Endothelial cell (in vitro differentiated cells): Measurements from ENCODE around the gene LPCAT2. TPM values are rescaled to one million over a fixed set of nuclear protein-coding genes. Genes with fewer than 3 reads are reported as not detected.
A peak's percentile ranks its signal among the peaks of the same experiment; 100 is the strongest.

Experiments
- DNase-seq: peaks from one replicate; pipeline ENCODE4 v3.0.0; 2021; ENCODE audit warnings: low spot score
- H3K27ac Mint-ChIP-seq: one replicate; pipeline ENCODE4 v1.8.0; 2021; ENCODE audit warnings: mixed read lengths, inconsistent platforms; ENCODE audit not compliant: unreplicated experiment
- H3K27me3 Mint-ChIP-seq: one replicate; pipeline ENCODE4 v1.8.0; 2021; ENCODE audit warnings: mild to moderate bottlenecking, moderate library complexity, mixed read lengths, inconsistent platforms; ENCODE audit not compliant: unreplicated experiment
- H3K36me3 Mint-ChIP-seq: one replicate; pipeline ENCODE4 v1.8.0; 2021; ENCODE audit warnings: mild to moderate bottlenecking, low read depth, mixed read lengths, inconsistent platforms; ENCODE audit not compliant: unreplicated experiment
- H3K4me1 Mint-ChIP-seq: one replicate; pipeline ENCODE4 v1.8.0; 2021; ENCODE audit warnings: mild to moderate bottlenecking, mixed read lengths, inconsistent platforms; ENCODE audit not compliant: unreplicated experiment
- H3K4me3 Mint-ChIP-seq: one replicate; pipeline ENCODE4 v1.8.0; 2021; ENCODE audit warnings: mild to moderate bottlenecking, mixed read lengths, inconsistent platforms; ENCODE audit not compliant: unreplicated experiment
- H3K9me3 Mint-ChIP-seq: one replicate; pipeline ENCODE4 v1.8.0; 2021; ENCODE audit warnings: mixed read lengths, inconsistent platforms; ENCODE audit not compliant: unreplicated experiment
- total RNA-seq: library from RNA; stranded (reverse); fragmentation: NEBNext Ultra II Directional; extraction: Animal tissue kit (Norgen Biotek cat#: 25700); gene quantifications from one replicate; pipeline ENCODE4 v1.2.1, GENCODE V29; 2021; ENCODE audit not compliant: unreplicated experiment
- TF ChIP-seq, protein P1 (sequence below): fragments of 200-600 bp; sonication (generic); IDR thresholded peaks from one replicate; pipeline ENCODE4 v1.5.0; 2021; ENCODE audit warnings: antibody characterized with exemption; ENCODE audit not compliant: unreplicated experiment

The LPCAT2 gene
- total RNA-seq, 1 donor from 2014 or later: 25.5 TPM

DNA sequence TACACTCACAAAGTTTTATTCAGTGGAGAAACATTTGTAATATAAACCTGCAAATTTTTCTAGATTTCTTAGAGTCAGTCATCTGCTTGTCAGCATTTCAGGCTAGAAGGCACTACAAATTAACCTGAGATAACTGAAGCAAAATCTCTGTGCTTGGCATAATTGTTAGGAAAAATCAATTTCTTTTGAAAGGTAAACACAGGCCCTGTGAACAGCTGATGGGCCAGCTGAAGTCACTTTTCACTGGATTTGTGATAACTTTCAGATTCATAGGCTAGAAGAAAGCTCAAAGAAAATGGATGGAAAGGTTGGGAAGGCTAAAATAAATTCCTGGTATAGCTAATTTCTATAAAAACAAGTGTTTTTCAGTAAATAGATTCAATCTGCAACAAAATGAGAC, 112.9 kb downstream of the LPCAT2 start:
- H3K4me1 Mint-ChIP-seq: peaks cover 3% of the 10 kb centered on the region
- no peak overlapping the region for H3K4me3 Mint-ChIP-seq
- H3K27ac Mint-ChIP-seq: no peak overlapping the region
- peaks cover 6% of the 10 kb centered on the region for H3K27me3 Mint-ChIP-seq
- DNase-seq: no peak
- TF ChIP-seq, protein P1, sequence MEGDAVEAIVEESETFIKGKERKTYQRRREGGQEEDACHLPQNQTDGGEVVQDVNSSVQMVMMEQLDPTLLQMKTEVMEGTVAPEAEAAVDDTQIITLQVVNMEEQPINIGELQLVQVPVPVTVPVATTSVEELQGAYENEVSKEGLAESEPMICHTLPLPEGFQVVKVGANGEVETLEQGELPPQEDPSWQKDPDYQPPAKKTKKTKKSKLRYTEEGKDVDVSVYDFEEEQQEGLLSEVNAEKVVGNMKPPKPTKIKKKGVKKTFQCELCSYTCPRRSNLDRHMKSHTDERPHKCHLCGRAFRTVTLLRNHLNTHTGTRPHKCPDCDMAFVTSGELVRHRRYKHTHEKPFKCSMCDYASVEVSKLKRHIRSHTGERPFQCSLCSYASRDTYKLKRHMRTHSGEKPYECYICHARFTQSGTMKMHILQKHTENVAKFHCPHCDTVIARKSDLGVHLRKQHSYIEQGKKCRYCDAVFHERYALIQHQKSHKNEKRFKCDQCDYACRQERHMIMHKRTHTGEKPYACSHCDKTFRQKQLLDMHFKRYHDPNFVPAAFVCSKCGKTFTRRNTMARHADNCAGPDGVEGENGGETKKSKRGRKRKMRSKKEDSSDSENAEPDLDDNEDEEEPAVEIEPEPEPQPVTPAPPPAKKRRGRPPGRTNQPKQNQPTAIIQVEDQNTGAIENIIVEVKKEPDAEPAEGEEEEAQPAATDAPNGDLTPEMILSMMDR: no peak
- H3K9me3 Mint-ChIP-seq: no peaks in the 10 kb centered on the region
- no peaks in the 10 kb centered on the region for H3K36me3 Mint-ChIP-seq

DNA sequence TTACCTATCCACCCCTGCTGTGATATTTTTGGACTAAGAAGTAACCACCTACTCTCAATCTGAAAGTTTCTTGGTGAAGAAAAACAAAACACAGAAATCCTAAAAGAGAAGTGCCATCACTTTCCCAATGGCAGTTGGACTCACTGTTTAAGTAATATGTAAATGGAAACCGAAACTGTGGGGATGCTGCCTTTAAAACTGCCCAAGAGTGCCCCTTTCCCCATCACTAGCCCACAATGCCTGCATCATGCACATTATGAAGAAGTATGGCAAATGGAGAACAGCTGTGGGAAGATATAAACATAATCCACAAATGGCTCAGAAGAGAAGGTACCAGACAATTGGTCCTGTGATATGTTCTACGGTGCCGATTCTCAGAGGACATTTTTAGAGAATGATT, 113.4 kb downstream of the LPCAT2 start:
- Mint-ChIP-seq H3K4me3 (no peak overlapping the region), H3K4me1 (peaks cover 3% of the 10 kb centered on the region), H3K27ac (no peak overlapping the region), H3K36me3 (no peaks in the 10 kb centered on the region), H3K27me3 (peaks cover 6% of the 10 kb centered on the region), H3K9me3 (no peaks in the 10 kb centered on the region)
- TF ChIP-seq, protein P1: no peak
- no peak for DNase-seq

DNA sequence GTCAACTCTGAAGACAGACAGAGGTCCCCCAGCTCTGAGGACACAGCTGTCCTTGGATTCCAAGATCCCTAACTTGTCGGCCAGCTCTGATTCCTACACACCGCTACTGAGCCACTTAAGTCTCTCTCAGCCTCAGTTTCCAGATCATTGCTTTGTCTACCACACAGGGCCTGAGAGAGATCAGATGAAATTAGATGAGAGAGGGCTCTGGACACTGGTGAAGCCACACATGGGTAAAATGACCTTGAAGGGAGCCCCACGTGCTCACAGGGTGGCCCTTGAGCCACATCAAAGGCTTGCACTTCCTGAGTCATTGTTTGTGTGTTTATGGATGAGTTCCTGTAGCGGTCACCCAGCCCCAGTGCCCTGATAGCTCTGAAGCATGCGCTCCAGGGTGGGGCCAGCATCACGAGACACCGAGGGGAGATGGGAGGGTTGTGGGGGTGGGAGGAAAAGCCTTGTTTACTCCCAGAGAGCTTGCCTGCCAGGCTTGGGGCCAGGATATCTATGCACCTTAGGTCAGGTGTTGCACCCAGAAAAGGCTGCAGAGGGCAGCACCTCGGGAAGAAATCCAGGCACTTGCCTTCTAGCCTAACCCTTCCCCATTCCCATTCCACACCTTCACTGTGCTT, 114.2 kb downstream of the LPCAT2 start:
- TF ChIP-seq, protein P1: peak; percentile 44
- Mint-ChIP-seq H3K4me1 (peaks cover 3% of the 10 kb centered on the region), H3K9me3 (no peaks in the 10 kb centered on the region), H3K36me3 (no peaks in the 10 kb centered on the region), H3K27ac (no peak overlapping the region), H3K4me3 (no peak overlapping the region), H3K27me3 (peaks cover 6% of the 10 kb centered on the region)
- peak; percentile 38 for DNase-seq

DNA sequence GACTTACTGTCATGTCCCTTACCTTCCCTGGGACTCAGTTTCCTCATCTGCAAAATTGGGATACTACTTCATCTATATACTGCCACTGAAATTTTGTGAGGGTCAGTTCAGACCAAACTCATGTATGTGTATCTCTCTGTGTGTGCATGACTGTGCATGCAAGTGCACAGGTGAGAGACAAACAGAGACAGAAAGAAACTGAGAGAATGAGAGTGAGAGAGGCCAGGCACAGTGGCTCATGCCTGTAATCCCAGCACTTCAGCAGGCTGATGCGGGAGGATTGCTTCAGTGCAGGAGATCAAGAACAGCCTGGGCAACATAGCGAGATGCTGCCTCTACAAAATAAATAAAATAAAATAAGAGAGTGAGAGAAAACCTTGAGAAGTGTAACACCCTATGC, 114.8 kb downstream of the LPCAT2 start:
- Mint-ChIP-seq H3K27ac (no peak overlapping the region), H3K9me3 (no peaks in the 10 kb centered on the region), H3K4me3 (no peak overlapping the region), H3K36me3 (no peaks in the 10 kb centered on the region), H3K27me3 (peaks cover 6% of the 10 kb centered on the region), H3K4me1 (peaks cover 3% of the 10 kb centered on the region)
- TF ChIP-seq, protein P1: no peak
- no peak for DNase-seq

DNA sequence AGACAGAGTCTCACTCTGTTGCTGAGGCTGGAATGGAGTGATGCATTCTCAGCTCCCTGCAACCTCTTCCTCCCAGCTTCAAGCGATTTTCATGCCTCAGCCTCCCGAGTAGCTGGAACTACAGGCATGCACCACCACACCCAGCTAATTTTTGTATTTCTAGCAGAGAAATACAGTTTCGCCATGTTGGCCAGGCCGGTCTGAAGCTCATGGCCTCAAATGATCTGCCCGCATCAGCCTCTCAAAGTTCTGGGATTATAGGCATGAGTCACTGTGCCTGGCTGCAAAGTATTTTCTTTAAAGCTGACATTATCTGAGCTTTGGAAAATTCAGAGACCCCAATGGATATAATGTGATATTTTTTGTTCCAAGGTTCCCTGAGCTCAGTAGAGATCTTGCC, 115.8 kb downstream of the LPCAT2 start:
- H3K9me3 Mint-ChIP-seq: no peaks in the 10 kb centered on the region
- TF ChIP-seq, protein P1: no peak
- H3K4me1 Mint-ChIP-seq: peaks cover 3% of the 10 kb centered on the region
- peaks cover 6% of the 10 kb centered on the region for H3K27me3 Mint-ChIP-seq
- H3K4me3 Mint-ChIP-seq: no peak overlapping the region
- H3K27ac Mint-ChIP-seq: no peak overlapping the region
- no peak for DNase-seq
- H3K36me3 Mint-ChIP-seq: no peaks in the 10 kb centered on the region
